Hepatocyte (in vitro differentiated cells): ENCODE data around the gene PMAIP1. TPM values are rescaled to one million over a fixed set of nuclear protein-coding genes. Genes with fewer than 3 reads are reported as not detected.
A peak's percentile ranks its signal among the peaks of the same experiment; 100 is the strongest.

Source experiments
- DNase-seq: peaks from one replicate; pipeline ENCODE4 v3.0.0-alpha.2; 2016; ENCODE audit warnings: low spot score
- H2AFZ ChIP-seq: fragments of 200-600 bp; sonication (generic); 2 replicates; pipeline ENCODE4 v1.6.0; 2016; ENCODE audit warnings: antibody characterized with exemption, mild to moderate bottlenecking
- H3K27ac ChIP-seq: fragments of 200-600 bp; sonication (generic); 2 replicates; pipeline ENCODE4 v1.5.1; 2016; ENCODE audit warnings: mild to moderate bottlenecking
- H3K27me3 ChIP-seq: fragments of 200-600 bp; sonication (generic); 2 replicates; pipeline ENCODE4 v1.6.1; 2016
- H3K36me3 ChIP-seq: fragments of 200-600 bp; sonication (generic); replicated peaks from 2 replicates; pipeline ENCODE4 v1.5.1; 2016; ENCODE audit warnings: low read depth; ENCODE audit not compliant: insufficient read depth
- H3K4me1 ChIP-seq: fragments of 200-600 bp; sonication (generic); 2 replicates; pipeline ENCODE4 v1.5.1; 2016; ENCODE audit warnings: mild to moderate bottlenecking, moderate library complexity; ENCODE audit not compliant: insufficient read depth
- H3K4me2 ChIP-seq: fragments of 200-600 bp; sonication (generic); 2 replicates; pipeline ENCODE4 v1.6.0; 2016
- H3K4me3 ChIP-seq: fragments of 200-600 bp; sonication (generic); 2 replicates; pipeline ENCODE4 v1.5.1; 2016; ENCODE audit warnings: mild to moderate bottlenecking
- H3K79me2 ChIP-seq: fragments of 200-600 bp; sonication (generic); 2 replicates; pipeline ENCODE4 v1.6.0; 2017; ENCODE audit warnings: mild to moderate bottlenecking
- H3K9me2 ChIP-seq: fragments of 200-600 bp; sonication (generic); replicated peaks from 2 replicates; pipeline ENCODE4 v1.6.0; 2017; ENCODE audit warnings: mild to moderate bottlenecking; ENCODE audit not compliant: insufficient read depth
- H3K9me3 ChIP-seq: fragments of 200-600 bp; sonication (generic); 2 replicates; pipeline ENCODE4 v1.5.1; 2016; ENCODE audit warnings: low read depth, mild to moderate bottlenecking
- H4K20me1 ChIP-seq: fragments of 200-600 bp; sonication (generic); 2 replicates; pipeline ENCODE4 v1.6.0; 2016; ENCODE audit warnings: mild to moderate bottlenecking; ENCODE audit not compliant: insufficient read depth, poor library complexity, severe bottlenecking
- EZH2 ChIP-seq: fragments of 200-600 bp; sonication (generic); IDR thresholded peaks from 2 replicates; pipeline ENCODE4 v1.6.1; 2016; ENCODE audit warnings: antibody characterized with exemption, mild to moderate bottlenecking, borderline replicate concordance
- EZH2phosphoT487 ChIP-seq: fragments of 200-600 bp; sonication (generic); IDR thresholded peaks from one replicate; pipeline ENCODE4 v1.6.1; 2018; ENCODE audit warnings: antibody characterized with exemption, mild to moderate bottlenecking, low read depth, moderate library complexity; ENCODE audit not compliant: unreplicated experiment, severe bottlenecking
- WGBS: methylation state at CpG from one replicate; pipeline ENCODE4 v1.1.6; 2016; ENCODE audit warnings: low lambda C conversion rate; ENCODE audit errors: missing lambda C conversion rate; 5-methylcytosine and 5-hydroxymethylcytosine counted together
- polyA plus RNA-seq: library from polyadenylated mRNA; unstranded; fragments of >200 nt; fragmentation: Nextera tagmentation; extraction: Ambion mirVana; gene quantifications from 2 replicates; pipeline ENCODE4 v1.2.1, GENCODE V29; 2016
- total RNA-seq: library from RNA; depleted of rRNA; stranded (reverse); fragments of >200 nt; gene quantifications from 2 replicates; pipeline ENCODE4 v1.2.3, GENCODE V29; 2014
- TF ChIP-seq, protein P1 (sequence below): fragments of 200-600 bp; sonication (generic); IDR thresholded peaks from 2 replicates; pipeline ENCODE4 v1.5.1; 2016; ENCODE audit warnings: antibody characterized with exemption, mild to moderate bottlenecking; ENCODE audit not compliant: poor library complexity

The PMAIP1 gene
- total RNA-seq (7.7 and 8.5 TPM in 2 replicates), polyA plus RNA-seq (9.0 and 10.2 TPM in 2 replicates)

DNA sequence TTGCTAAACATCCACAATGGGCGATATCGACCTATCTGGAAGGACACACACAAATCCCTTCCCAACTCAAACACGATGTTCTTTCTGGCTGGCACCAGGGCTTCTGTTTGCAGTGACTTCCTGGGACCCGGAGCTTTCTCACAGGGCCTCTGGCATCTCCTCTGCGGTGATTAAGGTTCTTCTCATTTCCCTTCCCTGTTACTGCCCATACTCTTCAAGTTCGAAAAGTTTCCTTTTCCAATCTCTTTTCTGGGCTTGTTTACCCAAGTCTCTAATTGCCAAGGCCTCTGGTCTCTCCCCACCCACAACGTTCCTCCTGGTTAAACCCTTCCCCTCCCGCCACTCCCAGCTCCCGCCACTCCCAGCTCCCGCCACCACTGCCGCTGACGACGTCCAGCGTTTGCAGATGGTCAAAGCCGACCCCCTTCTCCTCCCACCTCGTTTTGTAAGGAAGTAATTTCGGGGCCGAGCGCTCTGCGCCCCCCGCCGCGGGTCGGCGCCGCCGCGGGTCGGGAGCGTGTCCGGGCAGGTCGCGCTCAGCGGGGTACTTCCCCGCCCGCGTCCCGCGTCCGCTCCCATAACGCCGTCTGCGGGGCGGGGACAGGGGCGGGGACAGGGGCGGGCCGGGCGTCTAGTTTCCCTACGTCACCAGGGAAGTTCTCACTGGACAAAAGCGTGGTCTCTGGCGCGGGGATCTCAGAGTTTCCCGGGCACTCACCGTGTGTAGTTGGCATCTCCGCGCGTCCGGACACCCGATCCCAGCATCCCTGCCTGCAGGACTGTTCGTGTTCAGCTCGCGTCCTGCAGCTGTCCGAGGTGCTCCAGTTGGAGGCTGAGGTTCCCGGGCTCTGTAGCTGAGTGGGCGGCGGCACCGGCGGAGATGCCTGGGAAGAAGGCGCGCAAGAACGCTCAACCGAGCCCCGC lies at the start of gene PMAIP1:
TSS of gene PMAIP1 (plus strand) at position 699 of the 924 bp plus-strand sequence. CDS start at position 881, 182 bp downstream.
- Histone ChIP-seq H3K9me2 (no peaks in the 10 kb centered on the region), H4K20me1 (no peaks in the 10 kb centered on the region), H2AFZ (peak within 1 kb of the TSS; percentile 80), H3K9me3 (no peaks in the 10 kb centered on the region), H3K27ac (peak within 1 kb of the TSS; percentile 92), H3K27me3 (peaks cover 37% of the 10 kb centered on the region), H3K4me3 (peak within 1 kb of the TSS; percentile 62), H3K36me3 (no peaks in the 10 kb centered on the region), H3K79me2 (no peaks in the 10 kb centered on the region), H3K4me2 (peak within 1 kb of the TSS; percentile 96), H3K4me1 (peaks cover 10% of the 10 kb centered on the region)
- DNase-seq = peak; percentile 91
- WGBS = 1% methylated on average over 31 of the region's 73 CpGs
- TF ChIP-seq EZH2 (no peak), EZH2phosphoT487 (no peak)
- TF ChIP-seq, protein P1, sequence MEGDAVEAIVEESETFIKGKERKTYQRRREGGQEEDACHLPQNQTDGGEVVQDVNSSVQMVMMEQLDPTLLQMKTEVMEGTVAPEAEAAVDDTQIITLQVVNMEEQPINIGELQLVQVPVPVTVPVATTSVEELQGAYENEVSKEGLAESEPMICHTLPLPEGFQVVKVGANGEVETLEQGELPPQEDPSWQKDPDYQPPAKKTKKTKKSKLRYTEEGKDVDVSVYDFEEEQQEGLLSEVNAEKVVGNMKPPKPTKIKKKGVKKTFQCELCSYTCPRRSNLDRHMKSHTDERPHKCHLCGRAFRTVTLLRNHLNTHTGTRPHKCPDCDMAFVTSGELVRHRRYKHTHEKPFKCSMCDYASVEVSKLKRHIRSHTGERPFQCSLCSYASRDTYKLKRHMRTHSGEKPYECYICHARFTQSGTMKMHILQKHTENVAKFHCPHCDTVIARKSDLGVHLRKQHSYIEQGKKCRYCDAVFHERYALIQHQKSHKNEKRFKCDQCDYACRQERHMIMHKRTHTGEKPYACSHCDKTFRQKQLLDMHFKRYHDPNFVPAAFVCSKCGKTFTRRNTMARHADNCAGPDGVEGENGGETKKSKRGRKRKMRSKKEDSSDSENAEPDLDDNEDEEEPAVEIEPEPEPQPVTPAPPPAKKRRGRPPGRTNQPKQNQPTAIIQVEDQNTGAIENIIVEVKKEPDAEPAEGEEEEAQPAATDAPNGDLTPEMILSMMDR = no peak

DNA sequence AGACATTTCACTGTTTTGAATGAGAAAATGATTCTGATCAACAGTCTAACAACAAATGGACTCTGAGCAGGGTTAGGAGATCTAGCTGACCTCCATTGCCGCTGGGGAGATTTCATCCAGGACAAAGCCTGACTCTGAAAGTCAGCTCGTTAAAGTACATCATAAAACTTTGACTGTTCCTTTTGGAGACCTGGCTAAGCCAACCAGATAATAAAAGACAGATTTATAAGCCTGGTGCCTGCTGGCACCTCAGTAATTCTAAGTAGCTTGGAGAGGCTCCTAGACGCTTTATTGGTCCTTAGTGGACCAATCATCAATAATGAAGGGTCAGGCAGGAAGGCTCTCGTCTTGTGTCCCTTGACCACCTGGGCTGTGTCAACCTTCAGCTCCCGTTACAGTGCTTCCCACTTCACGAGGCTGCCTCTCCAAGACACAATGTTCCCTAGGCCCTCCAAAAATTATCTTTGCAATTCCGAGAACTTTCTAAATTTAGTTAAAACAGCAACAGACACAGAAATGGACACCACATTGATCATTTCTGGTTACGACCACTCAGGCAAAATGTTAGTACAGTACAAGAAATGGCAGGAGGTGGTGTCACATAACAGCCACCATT lies 47.9 kb upstream of the PMAIP1 start:
- Histone ChIP-seq H3K4me3 (no peak overlapping the region), H3K4me1 (peaks cover 7% of the 10 kb centered on the region), H3K9me3 (no peaks in the 10 kb centered on the region), H3K36me3 (no peaks in the 10 kb centered on the region), H3K27me3 (no peaks in the 10 kb centered on the region), H3K9me2 (no peaks in the 10 kb centered on the region), H2AFZ (no peak overlapping the region), H3K27ac (no peak overlapping the region), H4K20me1 (no peaks in the 10 kb centered on the region), H3K79me2 (no peaks in the 10 kb centered on the region), H3K4me2 (no peak overlapping the region)
- TF ChIP-seq, protein P1 = no peak
- TF ChIP-seq EZH2 (no peak), EZH2phosphoT487 (no peak)
- DNase-seq = no peak
- WGBS = 51% methylated on average over 8 of the region's 8 CpGs

DNA sequence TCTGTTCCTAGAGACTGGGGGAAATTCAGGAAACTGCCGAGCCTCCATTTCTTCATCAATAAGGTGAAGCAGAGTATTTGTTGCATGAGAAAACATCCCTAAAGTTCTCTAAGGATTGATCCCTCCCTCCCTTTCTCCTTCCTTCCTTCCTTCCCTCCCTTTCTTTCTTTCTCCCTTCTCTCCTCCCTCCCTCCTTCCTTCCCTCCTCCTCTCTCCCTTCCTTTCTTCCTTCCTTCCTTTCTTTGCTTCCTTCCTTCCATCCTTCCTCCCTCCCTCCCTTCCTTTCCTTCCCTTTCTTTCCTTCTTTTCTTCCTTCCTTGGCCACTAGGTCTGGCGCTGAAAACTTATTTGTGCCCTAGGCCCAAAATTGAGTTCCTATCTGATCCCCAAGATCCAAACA lies 47.2 kb upstream of the PMAIP1 start:
- no peaks in the 10 kb centered on the region for H4K20me1 ChIP-seq
- H3K4me3 ChIP-seq = no peak overlapping the region
- H3K79me2 ChIP-seq = no peaks in the 10 kb centered on the region
- peaks cover 2% of the 10 kb centered on the region for H3K4me1 ChIP-seq
- no peaks in the 10 kb centered on the region for H3K9me2 ChIP-seq
- peaks cover 2% of the 10 kb centered on the region for H3K27me3 ChIP-seq
- H3K27ac ChIP-seq = no peak overlapping the region
- no peaks in the 10 kb centered on the region for H3K9me3 ChIP-seq
- no peaks in the 10 kb centered on the region for H3K36me3 ChIP-seq
- 97% methylated on average over 2 of the region's 2 CpGs for WGBS
- no peak overlapping the region for H3K4me2 ChIP-seq
- DNase-seq = no peak
- no peak overlapping the region for H2AFZ ChIP-seq
- TF ChIP-seq EZH2 (no peak), EZH2phosphoT487 (no peak)
- TF ChIP-seq, protein P1 = no peak
